ENCODE results near the gene SIL1.

Gene SIL1

GRCh38 chr5:138920181-138920580, 278.0 kb downstream of the SIL1 start:
- no peak for DNase-seq (ENCODE audit: low read depth in 2 of 2)

GRCh38 chr5:138918686-138919085, 279.5 kb downstream of the SIL1 start:
- DNase-seq (ENCODE audit: low read depth in 2 of 2): no peak

- DNase-seq (ENCODE audit: low read depth in 2 of 2): no peak
Observed at GRCh38 chr5:138914338-138914737, 283.8 kb downstream of the SIL1 start.

- no peak for DNase-seq (ENCODE audit: low read depth in 2 of 2)
Observed at GRCh38 chr5:138913773-138914172, 284.4 kb downstream of the SIL1 start.

GRCh38 chr5:138912093-138912492, 286.1 kb downstream of the SIL1 start:
- no peak for DNase-seq (ENCODE audit: low read depth in 2 of 2)

GRCh38 chr5:138911441-138911840, 286.7 kb downstream of the SIL1 start:
- no peak for DNase-seq (ENCODE audit: low read depth in 2 of 2)

GRCh38 chr5:138910546-138911185, 287.5 kb downstream of the SIL1 start:
- no peak for DNase-seq (ENCODE audit: low read depth in 2 of 2)

- DNase-seq (ENCODE audit: low read depth in 2 of 2): no peak
Observed at GRCh38 chr5:138909734-138910133, 288.4 kb downstream of the SIL1 start.

- no peak for DNase-seq (ENCODE audit: low read depth in 2 of 2)
Observed at GRCh38 chr5:138905541-138905940, 292.6 kb downstream of the SIL1 start.

GRCh38 chr5:138903130-138903775, 294.9 kb downstream of the SIL1 start:
- DNase-seq (ENCODE audit: low read depth in 2 of 2): no peak

GRCh38 chr5:138901716-138902115, 296.5 kb downstream of the SIL1 start:
- DNase-seq (ENCODE audit: low read depth in 2 of 2): no peak

GRCh38 chr5:138900281-138900965, 297.7 kb downstream of the SIL1 start:
- DNase-seq (ENCODE audit: low read depth in 2 of 2): no peak

- DNase-seq (ENCODE audit: low read depth in 2 of 2): no peak
Observed at GRCh38 chr5:138898742-138899141, 299.4 kb downstream of the SIL1 start.

- DNase-seq (ENCODE audit: low read depth in 2 of 2): no peak
Observed at GRCh38 chr5:138898299-138898698, 299.9 kb downstream of the SIL1 start.
